Measurements from ENCODE around the gene PLIN1. TPM values are rescaled to one million over a fixed set of nuclear protein-coding genes. Genes with fewer than 3 reads are reported as not detected.

The PLIN1 gene
- total RNA-seq, 1 experiment from 2014 or later, result 0.09 TPM

DNA sequence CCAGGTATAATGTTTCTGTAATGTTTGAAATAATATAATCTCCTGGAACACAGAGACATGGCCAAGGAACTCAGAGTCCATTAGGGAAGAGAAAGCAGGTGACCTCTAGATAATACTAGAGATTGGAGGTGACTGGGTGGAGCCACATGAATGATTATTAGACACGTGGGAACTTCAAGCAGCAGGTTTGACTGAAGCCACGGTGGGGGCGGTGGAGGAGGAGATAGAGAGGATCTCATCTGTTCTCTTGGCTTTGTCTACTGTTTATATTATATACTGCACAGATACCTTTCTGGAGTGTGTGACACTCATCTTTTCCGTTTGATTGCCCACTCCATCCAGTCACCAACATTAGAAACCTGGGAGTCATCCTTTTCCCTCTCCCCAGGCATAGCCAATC, 57.6 kb downstream of the PLIN1 start:
- Histone ChIP-seq H3K79me2 (ENCODE audit: insufficient read depth, low read length) (no peaks in the 10 kb centered on the region), H2BK5ac (ENCODE audit: insufficient read length, low read length) (no peak overlapping the region), H2BK20ac (ENCODE audit: low read depth, low read length, poor library complexity, severe bottlenecking) (no peak overlapping the region), H3K9me3 (ENCODE audit: control insufficient read depth, low read depth, low read length) (no peaks in the 10 kb centered on the region), H3K9ac (ENCODE audit: extremely low read depth, insufficient read length, low read length) (no peak overlapping the region), H2BK15ac (ENCODE audit: low read depth, low read length) (no peak overlapping the region), H3K4ac (ENCODE audit: low read depth, low read length) (no peak overlapping the region), H3T11ph (ENCODE audit: low read length) (no peak overlapping the region), H3K27ac (ENCODE audit: insufficient read length, low read depth, low read length) (no peak overlapping the region), H3K4me1 (ENCODE audit: insufficient read depth, low read length) (no peaks in the 10 kb centered on the region; the same call in 1 of the 2 replicates), H2BK12ac (ENCODE audit: insufficient read length, low read depth, low read length) (no peak overlapping the region), H2AFZ (ENCODE audit: low read length) (no peak overlapping the region), H3K27me3 (ENCODE audit: insufficient read depth, low read length) (no peaks in the 10 kb centered on the region), H3K23me2 (ENCODE audit: insufficient read length, low read depth, low read length, poor library complexity, severe bottlenecking) (no peaks in the 10 kb centered on the region), H3K14ac (ENCODE audit: insufficient read depth, low read length) (no peak overlapping the region), H2BK120ac (ENCODE audit: low read depth, low read length, poor library complexity, severe bottlenecking) (no peak overlapping the region), H4K20me1 (ENCODE audit: control insufficient read depth, insufficient read depth, insufficient read length) (no peaks in the 10 kb centered on the region), H4K8ac (replicated peaks; ENCODE audit: insufficient read length, low read depth, low read length) (no peak overlapping the region), H3K23ac (ENCODE audit: insufficient read length, low read depth, low read length) (no peak overlapping the region), H4K91ac (ENCODE audit: insufficient read length, low read depth, low read length) (no peak overlapping the region), H3K18ac (ENCODE audit: insufficient read length, low read depth, low read length) (no peak overlapping the region), H3K56ac (ENCODE audit: insufficient read length, low read depth, low read length) (no peak overlapping the region), H4K5ac (ENCODE audit: insufficient read length, low read depth, low read length) (no peak overlapping the region), H3K4me2 (ENCODE audit: insufficient read depth, insufficient read length, low read length) (no peak overlapping the region), H2AK5ac (ENCODE audit: insufficient read length, low read length) (no peak overlapping the region), H3K79me1 (ENCODE audit: insufficient read depth, low read depth, low read length, poor library complexity, severe bottlenecking) (no peaks in the 10 kb centered on the region)
- Mint-ChIP-seq H3K27ac (no peak overlapping the region), H3K4me3 (no peak overlapping the region), H3K9me3 (no peaks in the 10 kb centered on the region), H3K27me3 (ENCODE audit: low read depth) (no peaks in the 10 kb centered on the region), H3K36me3 (ENCODE audit: insufficient read depth in 1 of 3, low read depth in 3 of 3) (peaks cover 68 to 95% (median 87%) of the 10 kb centered on the region in 3 experiments), H3K4me1 (no peaks in the 10 kb centered on the region)
- TF ChIP-seq, protein P1, sequence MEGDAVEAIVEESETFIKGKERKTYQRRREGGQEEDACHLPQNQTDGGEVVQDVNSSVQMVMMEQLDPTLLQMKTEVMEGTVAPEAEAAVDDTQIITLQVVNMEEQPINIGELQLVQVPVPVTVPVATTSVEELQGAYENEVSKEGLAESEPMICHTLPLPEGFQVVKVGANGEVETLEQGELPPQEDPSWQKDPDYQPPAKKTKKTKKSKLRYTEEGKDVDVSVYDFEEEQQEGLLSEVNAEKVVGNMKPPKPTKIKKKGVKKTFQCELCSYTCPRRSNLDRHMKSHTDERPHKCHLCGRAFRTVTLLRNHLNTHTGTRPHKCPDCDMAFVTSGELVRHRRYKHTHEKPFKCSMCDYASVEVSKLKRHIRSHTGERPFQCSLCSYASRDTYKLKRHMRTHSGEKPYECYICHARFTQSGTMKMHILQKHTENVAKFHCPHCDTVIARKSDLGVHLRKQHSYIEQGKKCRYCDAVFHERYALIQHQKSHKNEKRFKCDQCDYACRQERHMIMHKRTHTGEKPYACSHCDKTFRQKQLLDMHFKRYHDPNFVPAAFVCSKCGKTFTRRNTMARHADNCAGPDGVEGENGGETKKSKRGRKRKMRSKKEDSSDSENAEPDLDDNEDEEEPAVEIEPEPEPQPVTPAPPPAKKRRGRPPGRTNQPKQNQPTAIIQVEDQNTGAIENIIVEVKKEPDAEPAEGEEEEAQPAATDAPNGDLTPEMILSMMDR (conservative IDR thresholded peaks at IDR 0.05), result no peak
- no CpG with 5 or more reads among the region's 4 CpGs for WGBS (ENCODE audit: extremely low coverage, insufficient read length, low lambda C conversion rate)
- no peak for DNase-seq
